DMS114 treated with DMSO at 0.1 percent for 48 hours (cell line): ENCODE results near the gene OR10H5.
"Not testable (repeated sequence)": the region's sequence is repeated elsewhere in the genome, so short reads cannot be mapped to it uniquely, and the experiment has no call there.

ENCODE experiments used
- DNase-seq: peaks from one replicate; lab custom pipeline; 2025; ENCODE audit not compliant: unreplicated experiment; lab: John Stamatoyannopoulos, UW

Gene OR10H5

GRCh38 chr19:15811476-15811875 is 24.0 kb downstream of the OR10H5 start:
- no peak for DNase-seq

GRCh38 chr19:15812060-15812722 is 24.7 kb downstream of the OR10H5 start:
- peak; percentile 5 for DNase-seq

GRCh38 chr19:15813916-15814315 is 26.5 kb downstream of the OR10H5 start:
- no peak for DNase-seq

GRCh38 chr19:15815306-15815705 is 27.8 kb downstream of the OR10H5 start, which contains the start of gene OR10H1:
OR10H1 (minus strand) TSS chr19:15815664; CDS start chr19:15808037, 7,627 bp downstream.
- no peak for DNase-seq

- DNase-seq: no peak
These were observed 33.2 kb downstream of the OR10H5 start for GRCh38 chr19:15820646-15821045.

- no peak for DNase-seq
These were observed 38.3 kb downstream of the OR10H5 start for GRCh38 chr19:15825753-15826152.

GRCh38 chr19:15828121-15828610 is 40.7 kb downstream of the OR10H5 start:
- DNase-seq: no peak

GRCh38 chr19:15828611-15829305 is 41.3 kb downstream of the OR10H5 start:
- not testable (repeated sequence) for DNase-seq

GRCh38 chr19:15829306-15829698 is 41.8 kb downstream of the OR10H5 start:
- DNase-seq: no peak

- DNase-seq: no peak
These were observed 42.3 kb downstream of the OR10H5 start for GRCh38 chr19:15829786-15830185.

GRCh38 chr19:15831626-15832025 is 44.2 kb downstream of the OR10H5 start:
- no peak for DNase-seq

- DNase-seq: not testable (repeated sequence)
These were observed 46.8 kb downstream of the OR10H5 start for GRCh38 chr19:15834232-15834631.

GRCh38 chr19:15835565-15836329 is 48.3 kb downstream of the OR10H5 start:
- DNase-seq: not testable (repeated sequence)

- peak; percentile 97 for DNase-seq
These were observed 49.1 kb downstream of the OR10H5 start for GRCh38 chr19:15836330-15837220.

GRCh38 chr19:15837221-15837731 is 49.8 kb downstream of the OR10H5 start:
- DNase-seq: no peak

- DNase-seq: no peak
These were observed 50.9 kb downstream of the OR10H5 start for GRCh38 chr19:15838351-15838750.

- DNase-seq: not testable (repeated sequence)
These were observed 52.4 kb downstream of the OR10H5 start for GRCh38 chr19:15839888-15840287.

- DNase-seq: no peak
These were observed 53.4 kb downstream of the OR10H5 start for GRCh38 chr19:15840833-15841232.

GRCh38 chr19:15841875-15842569 is 54.6 kb downstream of the OR10H5 start:
- no peak for DNase-seq
